HG03565 (cell line): Measurements from ENCODE around the gene UBE2L3.
"Not testable (repeated sequence)": the region's sequence is repeated elsewhere in the genome, so short reads cannot be mapped to it uniquely, and the experiment has no call there.

Source experiments
- ATAC-seq: cut with Tn5 transposase; IDR thresholded peaks from one replicate; pipeline ENCODE4 v1.9.1; 2021; ENCODE audit warnings: mild to moderate bottlenecking, moderate library complexity; ENCODE audit not compliant: unreplicated experiment

Gene UBE2L3

GRCh38 chr22:21642584-21643448, 75.3 kb downstream of the UBE2L3 start:
- no peak for ATAC-seq

GRCh38 chr22:21643533-21644357, 76.2 kb downstream of the UBE2L3 start:
- ATAC-seq = no peak

GRCh38 chr22:21645513-21645912, 78.0 kb downstream of the UBE2L3 start:
- not testable (repeated sequence) for ATAC-seq

DNA sequence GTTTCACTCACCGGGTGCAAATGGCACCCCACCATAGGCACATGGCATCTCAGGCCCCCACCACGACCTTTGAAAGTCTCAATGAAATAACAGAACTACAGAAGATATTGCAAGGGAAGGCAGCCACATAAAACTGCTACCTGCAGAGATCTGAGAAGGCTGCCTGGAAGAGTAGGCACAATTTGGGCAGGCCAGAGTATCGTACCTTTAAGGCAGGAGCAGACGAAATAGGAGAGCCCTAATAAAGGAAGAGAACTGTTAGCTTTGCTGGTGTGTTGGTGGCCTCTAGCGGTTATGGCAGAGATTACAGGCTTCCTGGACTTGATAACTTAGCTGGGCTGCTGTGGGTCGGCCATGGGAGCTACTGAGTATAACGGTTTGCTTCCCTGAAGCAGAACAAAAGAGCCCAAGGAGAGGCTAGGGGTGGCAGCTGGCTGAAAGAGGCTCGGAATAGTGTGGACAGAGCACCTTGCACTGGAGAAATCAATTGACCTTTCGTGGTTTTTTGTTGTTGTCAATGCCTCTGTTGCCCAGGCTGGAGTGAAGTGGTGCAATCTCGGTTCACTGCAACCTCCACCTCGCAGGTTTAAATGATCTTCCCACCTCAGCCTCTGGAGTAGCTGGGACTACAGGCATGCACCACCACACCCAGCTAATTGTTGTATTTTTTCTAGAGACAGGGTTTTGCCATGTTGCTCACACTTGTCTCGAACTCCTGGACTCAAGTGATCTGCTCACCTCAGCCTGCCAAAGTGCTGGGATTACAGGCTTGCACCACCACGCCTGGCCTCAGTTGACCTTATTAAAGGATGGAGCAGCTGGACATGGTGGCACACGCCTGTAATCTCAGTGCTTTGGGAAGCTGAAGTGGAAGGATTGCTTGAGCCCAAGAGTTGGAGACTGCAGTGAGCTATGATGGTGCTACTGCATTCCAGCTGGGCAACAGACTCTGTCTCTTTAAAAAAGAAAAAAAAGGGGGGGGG, 79.4 kb downstream of the UBE2L3 start:
- ATAC-seq = no peak

GRCh38 chr22:21650280-21650679, 82.8 kb downstream of the UBE2L3 start:
- no peak for ATAC-seq

DNA sequence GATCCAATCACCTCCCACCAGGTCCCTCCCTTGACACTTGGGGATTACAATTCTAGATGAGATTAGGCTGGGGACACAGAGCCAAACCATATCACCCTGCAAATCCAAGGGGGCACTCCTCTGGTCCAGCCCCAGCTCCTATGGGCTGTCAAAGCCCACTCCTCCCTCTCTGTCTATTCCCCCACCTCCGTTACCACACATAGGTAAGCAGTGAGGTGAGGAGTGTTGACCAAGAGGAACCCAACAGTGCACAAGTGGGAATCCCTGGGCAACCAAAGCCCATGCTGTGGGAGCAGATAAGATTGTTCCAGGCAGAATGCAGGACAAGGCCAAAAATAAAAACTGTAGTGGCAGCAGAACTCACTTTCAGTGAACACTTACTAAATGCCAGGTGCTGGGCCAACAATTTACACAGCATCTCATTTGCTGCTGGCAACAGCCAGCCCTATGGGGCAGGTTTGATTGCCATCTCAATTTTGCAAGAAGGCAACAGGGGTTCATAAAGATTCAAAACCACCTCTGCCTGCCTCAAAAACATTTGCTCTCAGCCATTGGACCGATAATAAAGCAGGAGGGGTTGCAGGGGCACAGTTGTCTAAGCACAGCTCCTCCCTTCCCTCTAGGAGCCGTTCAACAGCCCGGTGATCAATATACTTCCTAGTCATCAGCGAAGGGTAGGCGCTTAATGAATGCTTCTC, 83.5 kb downstream of the UBE2L3 start:
- no peak for ATAC-seq

DNA sequence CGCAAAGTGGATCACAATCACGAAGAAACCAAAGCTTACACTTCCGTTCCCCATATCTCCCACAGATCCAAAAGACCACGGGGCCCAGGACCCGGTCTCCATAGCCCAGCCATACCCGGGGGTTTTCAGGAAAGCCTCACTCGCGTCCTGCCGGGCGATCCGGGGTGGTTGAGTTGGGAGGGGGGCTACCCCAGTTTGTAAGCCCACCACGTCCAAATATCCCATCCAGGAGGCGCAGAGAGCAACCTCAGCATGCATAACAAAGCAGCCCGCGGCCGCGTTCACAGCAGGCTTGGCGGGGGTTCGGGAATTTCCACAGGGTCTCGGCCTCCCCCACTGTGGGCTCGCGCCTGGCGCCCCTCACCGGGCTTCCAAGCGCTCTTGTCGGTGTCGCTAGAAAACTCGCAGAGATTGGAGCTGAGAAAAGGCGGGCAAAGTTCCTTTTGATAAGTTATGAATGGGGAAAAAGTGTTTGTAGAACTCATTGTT, 84.1 kb downstream of the UBE2L3 start:
- ATAC-seq = no peak

DNA sequence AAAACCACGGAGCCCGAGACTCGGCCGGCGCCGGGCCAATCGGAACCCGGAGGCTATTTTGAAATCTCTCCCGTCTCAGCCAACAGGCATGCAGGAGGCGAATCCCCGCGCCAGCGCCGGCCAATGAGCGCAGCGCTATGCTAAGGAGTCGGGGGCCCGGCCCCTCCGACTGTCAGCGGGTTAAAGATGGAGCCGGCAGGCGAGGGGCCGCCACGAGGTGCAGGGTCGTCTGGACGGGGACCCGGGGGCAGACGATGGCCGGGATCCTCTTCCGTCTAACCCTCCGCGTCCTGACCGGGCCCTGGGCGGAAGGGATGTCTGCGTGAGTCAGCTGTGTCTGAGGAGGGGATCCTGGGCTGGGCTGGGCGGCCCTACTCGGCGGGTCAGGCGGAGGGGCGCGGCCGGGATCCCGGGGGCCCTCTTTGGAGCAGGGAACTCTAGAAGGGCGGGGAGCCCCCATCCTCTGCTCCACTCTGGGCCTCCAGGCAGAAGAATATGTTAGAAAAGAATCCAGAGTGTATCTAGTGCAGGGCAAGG, 84.6 kb downstream of the UBE2L3 start:
- ATAC-seq = peak; percentile 82

GRCh38 chr22:21652547-21653545, 85.3 kb downstream of the UBE2L3 start:
- no peak for ATAC-seq

DNA sequence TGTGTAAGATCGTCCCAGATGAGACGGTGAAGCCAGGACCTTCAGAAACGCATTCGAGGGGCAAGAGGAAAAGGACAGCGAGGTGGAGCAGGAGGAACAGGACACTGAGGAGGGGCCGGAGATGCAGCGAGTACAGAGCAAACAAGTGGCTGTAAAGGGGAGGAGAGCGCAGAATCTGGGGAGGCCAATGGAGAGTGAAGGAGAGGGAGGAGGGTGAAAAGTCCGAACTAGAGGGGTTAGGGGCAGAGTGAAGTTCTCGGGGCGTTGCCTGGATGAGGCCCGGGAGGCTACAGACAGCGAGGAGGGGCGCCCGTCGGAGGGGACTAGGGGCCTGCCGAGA, 89.5 kb downstream of the UBE2L3 start:
- no peak for ATAC-seq

GRCh38 chr22:21657360-21658032, 90.0 kb downstream of the UBE2L3 start:
- peak; percentile 69 for ATAC-seq

GRCh38 chr22:21659864-21660525, 92.5 kb downstream of the UBE2L3 start:
- ATAC-seq = no peak

DNA sequence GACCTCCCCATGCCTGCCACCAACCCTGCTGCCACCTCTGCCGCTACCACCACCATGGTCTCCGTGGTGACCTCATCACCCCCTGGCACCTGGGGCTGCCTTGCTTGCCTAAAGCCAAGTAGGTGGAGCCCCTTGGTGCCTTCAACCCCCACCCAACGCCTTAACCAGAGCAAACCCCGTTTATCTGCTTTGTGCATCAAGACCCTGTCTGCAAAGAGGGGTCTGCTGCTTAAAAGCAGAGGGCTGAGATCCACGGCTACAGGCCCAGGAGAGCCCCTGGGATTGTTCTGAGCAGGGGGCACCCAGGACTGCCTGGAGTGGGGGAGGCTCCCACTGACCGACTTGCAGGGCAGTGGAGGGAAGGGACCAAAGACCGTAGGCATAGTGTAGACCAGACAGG, 93.4 kb downstream of the UBE2L3 start:
- no peak for ATAC-seq

DNA sequence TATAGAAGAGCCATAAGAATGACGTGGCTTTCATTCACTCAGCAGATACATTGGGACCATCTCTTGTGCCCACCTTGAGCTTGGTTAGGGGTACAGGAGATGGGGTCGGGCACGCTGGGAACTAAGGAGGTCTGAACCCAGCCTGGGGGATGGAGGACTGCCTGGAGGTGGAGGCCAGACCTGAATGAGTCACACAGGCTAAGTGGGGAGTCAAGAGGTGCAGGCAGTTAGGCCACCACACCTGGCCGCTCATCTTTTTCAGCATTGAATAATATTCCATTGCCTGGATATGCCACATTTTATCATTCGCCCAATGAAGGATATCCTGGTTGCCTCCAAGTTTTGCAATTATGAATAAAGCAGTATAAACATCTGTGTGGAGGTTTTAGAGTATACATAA, 94.5 kb downstream of the UBE2L3 start:
- ATAC-seq = no peak

DNA sequence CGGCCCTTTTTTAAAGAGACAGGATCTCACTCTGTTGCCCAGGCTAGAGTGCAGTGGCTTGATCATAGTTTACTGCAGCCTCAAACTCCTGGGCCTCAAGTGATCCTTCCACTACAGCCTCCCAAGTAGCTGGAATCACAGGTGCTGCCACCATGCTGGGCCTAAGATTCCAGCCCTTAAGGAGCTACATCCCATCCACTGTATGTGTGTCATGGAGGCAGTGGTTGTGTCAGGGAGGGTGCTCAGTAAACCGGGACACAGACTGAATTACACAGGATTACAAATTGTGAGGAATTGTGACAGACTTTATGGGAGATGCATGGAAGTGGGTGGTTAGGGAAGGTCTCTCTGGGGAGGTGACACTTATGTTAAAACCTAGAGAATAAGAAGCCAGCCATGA, 96.2 kb downstream of the UBE2L3 start:
- no peak for ATAC-seq

- no peak for ATAC-seq
Observed at GRCh38 chr22:21665047-21665851, 97.7 kb downstream of the UBE2L3 start.

DNA sequence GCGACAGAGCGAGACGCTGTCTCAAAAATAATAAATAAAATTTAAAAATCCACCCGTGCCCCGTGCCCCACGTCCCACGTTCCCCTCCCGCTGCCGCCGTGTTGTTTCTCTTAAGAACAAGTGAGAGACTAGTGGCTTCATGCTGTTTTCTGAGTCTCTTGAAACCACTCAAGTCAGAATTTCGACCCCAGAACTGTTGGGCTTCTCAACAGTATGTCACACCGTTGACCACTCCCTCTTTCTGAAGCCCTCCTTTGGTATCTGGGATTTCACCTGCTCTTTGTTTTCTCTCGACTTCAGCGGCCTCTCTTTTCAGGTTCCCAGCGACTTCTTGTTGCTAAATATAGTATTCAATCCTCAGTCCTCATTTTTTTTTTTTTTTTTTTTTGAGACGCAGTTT, 99.3 kb downstream of the UBE2L3 start:
- ATAC-seq = no peak
